NK-92 (cell line): ENCODE data around the gene PASK.
"Not testable (repeated sequence)": the region's sequence is repeated elsewhere in the genome, so short reads cannot be mapped to it uniquely, and the experiment has no call there.

Source experiments
- DNase-seq: peaks from one replicate; lab custom pipeline; 2025; ENCODE audit not compliant: unreplicated experiment; lab: John Stamatoyannopoulos, UW

PASK gene

GRCh38 chr2:241108271-241109209 is 40.7 kb downstream of the PASK start:
- no peak for DNase-seq

- DNase-seq, result no peak
These were observed 42.1 kb downstream of the PASK start for GRCh38 chr2:241107031-241107783.

DNA sequence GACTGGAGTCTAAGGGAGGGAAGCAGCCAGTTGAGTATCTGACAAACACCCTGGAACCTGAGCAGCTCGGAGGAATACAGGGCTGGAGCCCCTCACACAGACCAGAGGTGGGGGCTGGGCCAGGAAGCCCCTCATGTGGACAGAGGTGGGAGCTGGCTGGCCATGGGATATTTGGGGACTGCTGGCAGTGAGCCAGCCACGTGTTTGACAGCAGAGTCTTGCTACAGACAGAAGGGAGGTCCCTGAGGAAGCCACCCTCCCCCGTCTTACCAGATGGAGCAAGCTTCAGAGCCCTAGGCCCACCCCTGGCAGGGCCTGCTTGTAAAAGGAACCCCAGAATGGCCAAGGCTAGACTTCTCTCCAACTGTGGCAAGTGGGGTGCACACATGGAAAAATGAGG is 43.6 kb downstream of the PASK start:
- no peak for DNase-seq

DNA sequence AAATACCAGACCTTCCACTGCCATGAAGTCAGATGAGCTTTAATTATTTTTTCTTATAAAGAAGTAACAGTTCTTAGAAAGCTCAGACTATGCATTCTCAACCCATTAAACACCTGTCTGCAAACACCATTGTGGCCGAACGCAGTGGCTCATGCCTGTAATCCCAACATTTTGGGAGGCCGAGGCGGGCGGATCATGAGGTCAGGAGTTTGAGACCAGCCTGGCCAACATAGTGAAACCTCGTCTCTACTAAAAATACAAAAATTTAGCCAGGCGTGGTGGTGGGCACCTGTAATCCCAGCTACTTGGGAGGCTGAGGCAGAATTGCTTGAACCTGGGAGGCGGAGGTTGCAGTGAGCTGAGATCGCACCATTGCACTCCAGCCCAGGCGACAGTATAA is 44.7 kb downstream of the PASK start:
- DNase-seq, result not testable (repeated sequence)

DNA sequence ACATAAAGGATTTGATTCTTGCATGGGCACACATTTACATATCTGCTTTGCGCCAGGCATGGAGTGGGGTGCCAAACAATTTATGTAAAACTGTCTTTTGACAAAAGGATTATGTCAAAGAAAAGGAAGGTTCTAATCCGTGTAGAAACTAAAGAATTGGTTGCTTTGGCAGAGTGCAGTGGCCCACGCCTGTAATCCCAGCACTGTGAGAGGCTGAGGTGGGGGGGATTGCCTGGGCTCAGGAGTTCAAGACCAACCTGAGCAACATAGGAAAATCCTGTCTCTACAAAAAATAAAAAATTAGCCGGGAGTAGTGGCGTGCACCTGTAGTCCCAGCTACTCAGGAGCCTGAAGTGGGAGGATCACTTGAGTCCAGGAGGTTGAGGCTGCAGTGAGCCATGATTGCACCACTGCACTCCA is 46.1 kb downstream of the PASK start:
- DNase-seq, result no peak

DNA sequence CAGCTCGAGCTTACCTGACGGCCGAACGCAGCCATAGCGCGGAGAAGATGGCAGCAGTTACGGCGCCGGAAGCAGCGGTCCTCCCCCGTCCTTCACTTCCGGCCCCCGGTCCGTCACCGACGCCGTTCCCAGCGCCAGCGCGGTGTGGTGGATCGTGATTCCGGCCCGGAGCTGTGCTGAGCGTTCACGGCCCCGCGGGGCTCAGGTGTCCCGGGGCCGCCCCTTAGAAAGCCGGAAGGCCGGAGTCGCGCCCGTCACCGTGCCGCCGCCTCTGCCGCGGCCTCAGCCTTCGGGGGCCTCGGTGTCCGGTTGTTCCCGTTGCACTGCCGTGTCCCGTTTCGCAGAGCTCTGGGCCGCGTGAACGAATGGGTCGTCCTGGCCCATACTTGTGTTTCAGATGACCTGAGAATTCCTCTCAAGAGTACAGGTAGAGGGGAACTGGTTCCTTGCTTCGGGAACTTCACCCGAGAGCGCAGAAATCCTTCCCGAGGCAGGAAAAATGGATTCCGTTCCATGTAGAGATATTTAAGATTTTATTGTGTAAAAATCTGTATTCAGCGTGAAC is 47.0 kb downstream of the PASK start, which contains the start of gene MTERF4:
TSS of gene MTERF4 (minus strand) at position 49 of the 565 bp plus-strand sequence. CDS start at position 35, 14 bp downstream.
- DNase-seq, result no peak

DNA sequence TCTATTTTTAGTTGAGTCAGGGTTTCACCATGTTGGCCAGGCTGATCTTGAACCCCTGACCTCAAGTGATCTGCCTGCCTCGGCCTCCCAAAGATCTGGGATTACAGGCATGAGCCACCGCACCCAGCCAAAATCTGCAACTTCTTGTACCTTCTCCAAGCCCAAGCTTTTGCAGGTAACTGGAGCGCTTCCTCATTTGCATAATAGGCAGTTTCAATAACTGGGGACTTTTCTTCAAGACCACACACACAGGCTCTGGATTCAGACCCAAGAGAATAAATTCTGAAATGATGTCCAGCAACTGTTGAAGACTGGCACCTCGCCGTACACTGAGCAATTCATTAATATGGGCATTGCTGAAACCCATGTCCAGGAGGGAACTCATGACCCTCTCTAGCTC is 50.0 kb downstream of the PASK start:
- DNase-seq, result no peak

GRCh38 chr2:241096979-241097378 is 52.3 kb downstream of the PASK start:
- DNase-seq, result no peak

DNA sequence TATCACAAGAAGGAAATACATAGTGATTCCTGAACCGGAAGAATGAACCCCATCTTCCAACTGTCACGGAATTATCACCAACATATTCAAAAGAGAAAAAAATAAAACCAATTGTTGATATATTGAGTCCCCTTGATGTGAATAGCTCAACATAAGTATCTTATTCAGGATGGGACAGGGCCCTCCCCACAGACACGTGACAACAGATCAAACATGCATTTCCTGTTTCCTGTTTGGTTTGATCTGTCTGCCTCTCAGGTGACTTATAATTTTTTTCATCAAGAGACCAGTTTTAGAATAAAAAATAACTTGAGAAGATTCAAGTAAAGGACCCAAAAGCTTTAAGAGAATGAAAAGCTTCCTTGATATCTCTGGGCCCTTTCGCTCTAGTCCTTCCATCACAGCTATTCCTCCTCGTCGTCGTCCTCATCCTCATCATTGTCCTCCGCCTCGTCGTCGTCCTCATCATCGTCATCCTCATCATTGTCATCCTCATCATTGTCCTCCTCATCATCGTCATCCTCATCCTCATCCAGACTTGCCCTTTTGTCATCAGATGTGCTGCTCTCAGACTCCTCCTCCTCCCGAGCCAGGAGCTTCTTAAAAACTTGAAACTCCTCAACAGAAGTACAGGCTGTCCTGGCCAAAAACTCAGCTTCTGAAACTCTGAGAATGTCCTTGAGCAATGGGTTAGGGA is 53.5 kb downstream of the PASK start:
- DNase-seq, result no peak

- no peak for DNase-seq
These were observed 54.3 kb downstream of the PASK start for GRCh38 chr2:241094924-241095420.

GRCh38 chr2:241094172-241094571 is 55.1 kb downstream of the PASK start:
- no peak for DNase-seq

DNA sequence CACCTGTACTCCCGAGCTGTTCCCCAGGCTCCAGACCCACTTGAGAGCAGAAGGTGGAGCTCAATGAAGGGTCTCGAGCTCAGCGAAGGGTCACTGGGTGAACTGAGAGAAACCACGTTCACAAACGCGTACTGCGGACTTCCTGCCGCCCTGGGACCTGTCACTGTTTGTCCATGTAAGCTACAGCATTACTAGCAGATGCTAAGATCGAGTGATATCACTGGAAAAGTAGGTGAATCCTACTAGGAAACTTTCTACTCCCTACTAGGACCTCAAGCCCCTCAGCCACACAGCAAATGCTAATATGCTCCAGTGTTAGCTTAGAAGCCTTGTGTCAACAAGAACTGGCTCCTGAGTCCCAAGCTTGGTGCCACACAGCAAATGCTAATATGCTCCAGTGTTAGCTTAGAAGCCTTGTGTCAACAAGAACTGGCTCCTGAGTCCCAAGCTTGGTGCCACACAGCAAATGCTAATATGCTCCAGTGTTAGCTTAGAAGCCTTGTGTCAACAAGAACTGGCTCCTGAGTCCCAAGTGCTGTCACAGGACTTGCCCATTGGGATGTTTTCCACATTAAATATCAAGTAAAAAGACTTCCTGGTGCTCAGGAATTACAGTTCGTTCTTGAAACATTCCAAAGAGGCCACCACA is 56.0 kb downstream of the PASK start:
- not testable (repeated sequence) for DNase-seq

DNA sequence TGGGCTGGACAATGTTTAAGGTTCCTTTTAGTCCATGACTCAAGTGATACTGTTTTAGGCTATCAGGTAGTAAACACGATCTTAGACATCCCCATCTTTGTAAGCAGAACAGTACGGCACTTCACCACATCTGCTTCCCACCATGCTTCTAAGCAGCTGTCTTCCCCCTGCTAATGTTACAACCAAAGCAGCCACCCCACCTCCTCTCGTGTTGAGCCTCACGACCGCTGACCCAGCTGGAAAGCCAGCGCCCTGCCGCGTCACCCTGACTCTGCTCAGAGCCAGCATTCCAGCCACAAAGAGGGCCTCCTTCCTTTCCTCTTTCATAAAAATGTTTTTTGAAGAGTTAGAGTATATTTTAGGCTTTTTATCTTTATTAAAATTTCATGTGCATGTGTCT is 56.6 kb downstream of the PASK start:
- DNase-seq, result no peak

GRCh38 chr2:241091734-241092445 is 57.4 kb downstream of the PASK start:
- DNase-seq, result no peak

DNA sequence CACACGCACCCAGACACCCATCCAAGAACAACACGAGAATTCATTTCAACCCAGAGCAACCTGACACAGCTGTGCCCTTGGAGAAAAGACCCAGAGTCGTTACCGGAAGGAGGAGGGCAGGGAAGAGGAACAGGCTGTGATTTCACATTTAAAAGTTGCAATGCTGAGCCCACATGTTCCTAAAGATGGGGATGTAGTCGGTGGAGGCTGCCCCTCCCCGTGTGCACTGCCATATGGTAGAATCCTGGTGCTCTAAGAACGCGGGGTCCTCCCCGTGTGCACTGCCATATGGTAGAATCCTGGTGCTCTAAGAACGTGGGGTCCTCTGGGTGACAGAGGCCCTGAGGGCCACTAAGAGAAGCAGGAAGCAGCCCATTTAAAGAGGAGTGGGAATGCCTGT is 58.1 kb downstream of the PASK start:
- DNase-seq, result no peak

GRCh38 chr2:241088791-241089732 is 60.2 kb downstream of the PASK start:
- DNase-seq, result no peak

DNA sequence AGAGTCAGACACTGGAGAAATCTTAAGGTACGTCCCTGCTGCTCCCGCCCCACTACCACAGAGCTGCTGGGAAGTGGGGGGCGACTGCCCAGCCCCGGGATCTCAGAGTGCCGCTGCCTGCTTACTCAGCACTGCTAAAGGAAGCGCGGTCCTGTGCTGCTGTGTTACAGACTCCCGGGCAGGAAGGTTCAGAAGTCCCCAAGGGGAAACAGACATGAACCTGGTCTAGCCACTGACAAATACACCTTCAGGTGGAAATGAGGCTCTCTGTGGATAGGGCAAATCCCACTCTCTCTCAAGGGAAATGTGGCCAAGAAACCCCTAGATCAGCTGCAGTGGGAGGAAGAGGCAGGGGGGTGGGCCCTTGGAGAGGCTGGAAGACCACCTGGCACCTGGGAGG is 60.9 kb downstream of the PASK start:
- DNase-seq, result no peak

- DNase-seq, result no peak
These were observed 61.6 kb downstream of the PASK start for GRCh38 chr2:241087420-241088268.
